ENCODE data around the gene CHMP1B. TPM values are rescaled to one million over a fixed set of nuclear protein-coding genes. Genes with fewer than 3 reads are reported as not detected.
A peak's percentile ranks its signal among the peaks of the same experiment; 100 is the strongest.
"Not testable (repeated sequence)": the region's sequence is repeated elsewhere in the genome, so short reads cannot be mapped to it uniquely, and the experiment has no call there.

CHMP1B gene
- total RNA-seq, 2 experiments from 2014 or later: 20.4 to 20.9 TPM

GRCh38 chr18:11888726-11889125 is 37.5 kb downstream of the CHMP1B start:
- Mint-ChIP-seq H3K27me3 (no peaks in the 10 kb centered on the region), H3K4me3 (no peak overlapping the region), H3K27ac (no peak overlapping the region), H3K36me3 (ENCODE audit: low read depth) (peaks cover 23% of the 10 kb centered on the region), H3K4me1 (peaks cover 7% of the 10 kb centered on the region), H3K9me3 (ENCODE audit: low read depth) (no peaks in the 10 kb centered on the region)
- intact Hi-C loops (cut with DNase I, micrococcal nuclease): no loop called here
- DNase-seq: no peak
- CTCF ChIA-PET: interaction anchor here (0.7 to 1.3 kb wide), 2 partner anchors 17 to 107 kb away, joined by 3 read pairs; no protein-coding TSS in a partner anchor
- POLR2A ChIA-PET: no interaction called here
- ATAC-seq: no peak

GRCh38 chr18:11889284-11889683 is 38.1 kb downstream of the CHMP1B start:
- peaks cover 7% of the 10 kb centered on the region for H3K4me1 Mint-ChIP-seq
- no peak overlapping the region for H3K4me3 Mint-ChIP-seq
- H3K27ac Mint-ChIP-seq: no peak overlapping the region
- intact Hi-C loops (cut with DNase I, micrococcal nuclease): no loop called here
- H3K36me3 Mint-ChIP-seq (ENCODE audit: low read depth): peaks cover 24% of the 10 kb centered on the region
- no peaks in the 10 kb centered on the region for H3K27me3 Mint-ChIP-seq
- ATAC-seq (no peak), DNase-seq (no peak)
- ChIA-PET CTCF (interaction anchor here (1.3 kb wide), 1 partner anchor 18 kb away, joined by 3 read pairs; no protein-coding TSS in a partner anchor), POLR2A (no interaction called here)
- no peaks in the 10 kb centered on the region for H3K9me3 Mint-ChIP-seq (ENCODE audit: low read depth)

- no peak overlapping the region for H3K4me3 Mint-ChIP-seq
- CTCF ChIA-PET: no interaction called here
- DNase-seq (no peak), ATAC-seq (no peak)
- peaks cover 27% of the 10 kb centered on the region for H3K36me3 Mint-ChIP-seq (ENCODE audit: low read depth)
- no peaks in the 10 kb centered on the region for H3K27me3 Mint-ChIP-seq
- H3K27ac Mint-ChIP-seq: no peak overlapping the region
- intact Hi-C loops (cut with DNase I, micrococcal nuclease): no loop called here
- POLR2A ChIA-PET: no interaction called here
- H3K9me3 Mint-ChIP-seq (ENCODE audit: low read depth): no peaks in the 10 kb centered on the region
- H3K4me1 Mint-ChIP-seq: peaks cover 7% of the 10 kb centered on the region
Observed at GRCh38 chr18:11891737-11892136, 40.5 kb downstream of the CHMP1B start.

GRCh38 chr18:11892438-11892837 is 41.2 kb downstream of the CHMP1B start:
- DNase-seq, CTCF ChIA-PET: not testable (repeated sequence)

GRCh38 chr18:11897781-11898180 is 46.6 kb downstream of the CHMP1B start:
- ATAC-seq (no peak), DNase-seq (no peak)
- H3K27ac Mint-ChIP-seq: no peak overlapping the region
- H3K27me3 Mint-ChIP-seq: no peaks in the 10 kb centered on the region
- no peak overlapping the region for H3K4me3 Mint-ChIP-seq
- intact Hi-C loops (cut with DNase I, micrococcal nuclease): no loop called here
- peaks cover 42% of the 10 kb centered on the region for H3K36me3 Mint-ChIP-seq (ENCODE audit: low read depth)
- ChIA-PET POLR2A (no interaction called here), CTCF (interaction anchor here (0.5 kb wide), 1 partner anchor 67 kb away, joined by 3 read pairs; no protein-coding TSS in a partner anchor)
- no peaks in the 10 kb centered on the region for H3K9me3 Mint-ChIP-seq (ENCODE audit: low read depth)
- no peaks in the 10 kb centered on the region for H3K4me1 Mint-ChIP-seq

More at GRCh38 chr18:11892438-11892837, 41.2 kb downstream of the CHMP1B start:
- POLR2A ChIA-PET; H3K4me1 Mint-ChIP-seq; H3K27me3 Mint-ChIP-seq; ATAC-seq; H3K9me3 Mint-ChIP-seq (ENCODE audit: low read depth); H3K4me3 Mint-ChIP-seq; H3K27ac Mint-ChIP-seq; intact Hi-C loops (cut with DNase I, micrococcal nuclease): not testable (repeated sequence)
- peaks cover 31% of the 10 kb centered on the region for H3K36me3 Mint-ChIP-seq (ENCODE audit: low read depth)

- ChIA-PET POLR2A (no interaction called here), CTCF (interaction anchor here (0.7 kb wide), 1 partner anchor 175 kb away, joined by 3 read pairs; no protein-coding TSS in a partner anchor)
- Mint-ChIP-seq H3K27me3 (no peaks in the 10 kb centered on the region), H3K9me3 (ENCODE audit: low read depth) (no peaks in the 10 kb centered on the region), H3K4me3 (no peak overlapping the region), H3K36me3 (ENCODE audit: low read depth) (peaks cover 34% of the 10 kb centered on the region), H3K4me1 (no peaks in the 10 kb centered on the region), H3K27ac (no peak overlapping the region)
- ATAC-seq: no peak
- DNase-seq: no peak
- intact Hi-C loops (cut with DNase I, micrococcal nuclease): no loop called here
Observed at GRCh38 chr18:11899063-11899462, 47.9 kb downstream of the CHMP1B start.

- DNase-seq (no peak), ATAC-seq (no peak)
- Mint-ChIP-seq H3K36me3 (ENCODE audit: low read depth) (peaks cover 35% of the 10 kb centered on the region), H3K4me3 (no peak overlapping the region), H3K27ac (no peak overlapping the region), H3K27me3 (no peaks in the 10 kb centered on the region), H3K4me1 (peaks cover 7% of the 10 kb centered on the region), H3K9me3 (ENCODE audit: low read depth) (no peaks in the 10 kb centered on the region)
- ChIA-PET POLR2A (no interaction called here), CTCF (interaction anchor here (0.6 kb wide), 1 partner anchor 22 kb away, joined by 3 read pairs; no protein-coding TSS in a partner anchor)
- intact Hi-C loops (cut with DNase I, micrococcal nuclease): no loop called here
Observed at GRCh38 chr18:11901826-11902438, 50.7 kb downstream of the CHMP1B start.

- no peak overlapping the region for H3K4me3 Mint-ChIP-seq
- ATAC-seq (peak; percentile 30), DNase-seq (no peak)
- peaks cover 28% of the 10 kb centered on the region for H3K36me3 Mint-ChIP-seq (ENCODE audit: low read depth)
- intact Hi-C loops (cut with DNase I, micrococcal nuclease): no loop called here
- ChIA-PET POLR2A (no interaction called here), CTCF (interaction anchor here (0.6 kb wide), 1 partner anchor 21 kb away, joined by 3 read pairs; no protein-coding TSS in a partner anchor)
- peaks cover 11% of the 10 kb centered on the region for H3K4me1 Mint-ChIP-seq
- no peaks in the 10 kb centered on the region for H3K9me3 Mint-ChIP-seq (ENCODE audit: low read depth)
- no peak overlapping the region for H3K27ac Mint-ChIP-seq
- H3K27me3 Mint-ChIP-seq: no peaks in the 10 kb centered on the region
Observed at GRCh38 chr18:11902522-11903292, 51.5 kb downstream of the CHMP1B start.

Other genes starting within 250 kb of the CHMP1B start
- gene SLC35G4, start 241.8 kb upstream of the CHMP1B start, total RNA-seq: not detected
- gene GNAL, start 162.1 kb upstream of the CHMP1B start, total RNA-seq: under 1 TPM; 0.07 to 0.21 TPM
- gene MPPE1, start 56.9 kb downstream of the CHMP1B start, total RNA-seq: 10 to 100 TPM; 22.4 to 29.6 TPM
- gene IMPA2, start 130.1 kb downstream of the CHMP1B start, total RNA-seq: 10 to 100 TPM; 20.8 to 23.5 TPM
- not detected for gene ANKRD62, start 242.4 kb downstream of the CHMP1B start, total RNA-seq

Data from activated CD4-positive, alpha-beta T cell treated with anti-CD3 and anti-CD28 coated beads for 36 hours (primary cell).